Kidney (tissue), 14 donors: ENCODE results near the gene ELOA. TPM values are rescaled to one million over a fixed set of nuclear protein-coding genes. Genes with fewer than 3 reads are reported as not detected.
"Not testable (repeated sequence)": the region's sequence is repeated elsewhere in the genome, so short reads cannot be mapped to it uniquely, and the experiment has no call there.

ENCODE experiments used
- DNase-seq, 5 donors: peaks; one replicate each; pipeline ENCODE4 v3.0.0-alpha.2; 2013 to 2020
- FAIRE-seq: peaks from 2 replicates; lab custom pipeline; 2012; peaks lifted over from hg19 to GRCh38; lab: Jason Lieb, UNC
- H3K27ac ChIP-seq, 2 donors: one replicate each; pipeline ENCODE4 v1.7.0; 2013; ENCODE audit warnings: low read depth in 2 of 2, low read length in 2 of 2, inconsistent platforms in 1 of 2
- H3K27me3 ChIP-seq: one replicate; pipeline ENCODE4 v1.7.1; 2013; ENCODE audit warnings: low read length, inconsistent platforms; ENCODE audit not compliant: control insufficient read depth, insufficient read depth
- H3K36me3 ChIP-seq, 3 donors: one replicate each; pipeline versions ENCODE4 v1.7.0 to v1.7.1; 2013; ENCODE audit warnings: low read length in 3 of 3, control low read depth in 1 of 3, inconsistent platforms in 1 of 3; ENCODE audit not compliant: insufficient read depth in 3 of 3, control insufficient read depth in 2 of 3
- H3K4me1 ChIP-seq, 3 donors: one replicate each; pipeline versions ENCODE4 v1.7.0 to v1.7.1; 2013; ENCODE audit warnings: low read length in 3 of 3, inconsistent platforms in 1 of 3, low read depth in 1 of 3; ENCODE audit not compliant: control insufficient read depth in 2 of 3, insufficient read depth in 2 of 3
- H3K4me3 ChIP-seq, 3 donors: one replicate each; pipeline versions ENCODE4 v1.7.0 to v1.8.1; 2013; ENCODE audit warnings: low read length in 3 of 3, control low read depth in 1 of 3, inconsistent platforms in 1 of 3
- H3K9ac ChIP-seq, 3 donors: one replicate each; pipeline versions ENCODE4 v1.7.0 to v1.7.1; 2013; ENCODE audit warnings: low read length in 3 of 3, control low read depth in 1 of 3, inconsistent platforms in 1 of 3
- H3K9me3 ChIP-seq, 3 donors: one replicate each; pipeline versions ENCODE4 v1.7.0 to v1.7.1; 2013; ENCODE audit warnings: low read length in 3 of 3, control low read depth in 1 of 3, inconsistent platforms in 1 of 3; ENCODE audit not compliant: control insufficient read depth in 2 of 3, insufficient read depth in 1 of 3
- intact Hi-C: fragments of 100-400 bp; cut with DNase I; formaldehyde crosslinking; loops from one replicate; pipeline ENCODE4 v1.11.1; 2022
- polyA plus RNA-seq: library from polyadenylated mRNA; stranded (reverse); fragments of 350-450 nt; fragmentation: Illumina TruSeq; extraction: RNeasy Lipid Tissue Mini Kit (QIAGEN cat#74804); gene quantifications from one replicate; pipeline ENCODE4 v1.2.3, GENCODE V29; 2014; ENCODE audit warnings: low read depth, low replicate concordance; ENCODE audit not compliant: insufficient read depth
- total RNA-seq: library from RNA; stranded (reverse); fragmentation: NEBNext Ultra II Directional; extraction: Animal tissue kit (Norgen Biotek cat#: 25700); gene quantifications from one replicate; pipeline ENCODE4 v1.2.1, GENCODE V29; 2021
- TF ChIP-seq, protein P1 (sequence below): IDR thresholded peaks from 3 replicates; pipeline ENCODE4 v1.5.1; 2012; ENCODE audit warnings: mild to moderate bottlenecking, moderate library complexity, borderline replicate concordance; ENCODE audit not compliant: insufficient read depth; ENCODE audit errors: extremely low read depth
- donor health status: control.
- donor health status: control.
- donor health status: control.
- donor health status: control.
- donor health status: control.
- donor health status: DM: yes; HTN: yes; CAD: no.
- donor health status: Normal renal cell carcinoma (clear cell type).

The ELOA gene
- total and polyA plus RNA-seq, 2 donors from 2014 or later: 13.7 to 39.1 TPM

DNA sequence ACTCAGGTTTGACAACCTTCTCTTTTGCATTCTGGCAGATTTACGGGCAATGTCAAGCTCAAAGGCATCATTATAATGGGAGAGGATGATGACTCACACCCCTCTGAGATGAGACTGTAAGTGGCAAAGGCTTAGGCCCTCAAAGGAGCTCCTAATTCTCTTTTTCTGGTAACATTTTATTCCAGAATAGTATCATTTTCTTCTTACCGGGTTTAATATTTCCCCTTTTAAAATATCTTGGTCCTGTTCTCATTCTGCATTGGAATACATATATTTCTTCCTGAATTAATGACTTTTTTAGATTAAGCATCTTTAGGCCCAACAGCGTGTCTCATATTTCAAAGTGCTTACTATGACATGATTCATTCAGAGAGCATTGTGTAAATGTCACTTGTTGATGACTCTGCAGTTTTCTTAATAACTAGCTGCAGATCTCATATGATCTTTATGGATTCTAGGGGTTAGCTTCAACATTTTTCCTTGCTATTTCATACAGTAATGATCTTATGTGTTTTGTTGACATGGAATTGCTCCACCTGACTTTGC is 36.6 kb downstream of the ELOA start:
- H3K27me3 ChIP-seq: no peaks in the 10 kb centered on the region
- peak overlapping the region in 1 of 3 donors; percentile 86 for H3K4me3 ChIP-seq
- no peak overlapping the region for H3K27ac ChIP-seq
- no peaks in the 10 kb centered on the region for H3K9me3 ChIP-seq
- TF ChIP-seq, protein P1, sequence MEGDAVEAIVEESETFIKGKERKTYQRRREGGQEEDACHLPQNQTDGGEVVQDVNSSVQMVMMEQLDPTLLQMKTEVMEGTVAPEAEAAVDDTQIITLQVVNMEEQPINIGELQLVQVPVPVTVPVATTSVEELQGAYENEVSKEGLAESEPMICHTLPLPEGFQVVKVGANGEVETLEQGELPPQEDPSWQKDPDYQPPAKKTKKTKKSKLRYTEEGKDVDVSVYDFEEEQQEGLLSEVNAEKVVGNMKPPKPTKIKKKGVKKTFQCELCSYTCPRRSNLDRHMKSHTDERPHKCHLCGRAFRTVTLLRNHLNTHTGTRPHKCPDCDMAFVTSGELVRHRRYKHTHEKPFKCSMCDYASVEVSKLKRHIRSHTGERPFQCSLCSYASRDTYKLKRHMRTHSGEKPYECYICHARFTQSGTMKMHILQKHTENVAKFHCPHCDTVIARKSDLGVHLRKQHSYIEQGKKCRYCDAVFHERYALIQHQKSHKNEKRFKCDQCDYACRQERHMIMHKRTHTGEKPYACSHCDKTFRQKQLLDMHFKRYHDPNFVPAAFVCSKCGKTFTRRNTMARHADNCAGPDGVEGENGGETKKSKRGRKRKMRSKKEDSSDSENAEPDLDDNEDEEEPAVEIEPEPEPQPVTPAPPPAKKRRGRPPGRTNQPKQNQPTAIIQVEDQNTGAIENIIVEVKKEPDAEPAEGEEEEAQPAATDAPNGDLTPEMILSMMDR: no peak
- H3K9ac ChIP-seq: no peak overlapping the region
- intact Hi-C loops: no loop called here
- no peak for DNase-seq
- peaks cover 0 to 13% (median 11%) of the 10 kb centered on the region in 3 donors for H3K4me1 ChIP-seq
- no peak for FAIRE-seq
- H3K36me3 ChIP-seq: peaks cover 0 to 4% (median 2%) of the 10 kb centered on the region in 3 donors

GRCh38 chr1:23783141-23783540 is 39.9 kb downstream of the ELOA start:
- Histone ChIP-seq H3K4me1 (peaks cover 0 to 10% (median 7%) of the 10 kb centered on the region in 3 donors), H3K36me3 (peaks cover 7 to 27% (median 17%) of the 10 kb centered on the region in 3 donors)
- H3K9me3 ChIP-seq, intact Hi-C loops, DNase-seq, H3K27ac ChIP-seq, H3K4me3 ChIP-seq, H3K27me3 ChIP-seq, FAIRE-seq, H3K9ac ChIP-seq: not testable (repeated sequence)

GRCh38 chr1:23784846-23785245 is 41.6 kb downstream of the ELOA start:
- H3K9ac ChIP-seq: no peak overlapping the region
- no peak for FAIRE-seq
- H3K9me3 ChIP-seq: no peaks in the 10 kb centered on the region
- H3K27ac ChIP-seq: no peak overlapping the region
- no peaks in the 10 kb centered on the region for H3K4me1 ChIP-seq
- intact Hi-C loops: no loop called here
- H3K4me3 ChIP-seq: no peak overlapping the region
- peaks cover 7 to 27% (median 17%) of the 10 kb centered on the region in 3 donors for H3K36me3 ChIP-seq
- no peak for DNase-seq
- H3K27me3 ChIP-seq: no peaks in the 10 kb centered on the region
- TF ChIP-seq, protein P1: no peak

GRCh38 chr1:23787701-23788100 is 44.4 kb downstream of the ELOA start:
- intact Hi-C loops: no loop called here
- Histone ChIP-seq H3K27me3 (no peaks in the 10 kb centered on the region), H3K9me3 (no peaks in the 10 kb centered on the region), H3K4me3 (no peak overlapping the region), H3K4me1 (peaks cover 0 to 18% (median 5%) of the 10 kb centered on the region in 3 donors), H3K9ac (no peak overlapping the region), H3K36me3 (peaks cover 7 to 23% (median 15%) of the 10 kb centered on the region in 3 donors), H3K27ac (no peak overlapping the region)
- DNase-seq: no peak
- FAIRE-seq: no peak
- TF ChIP-seq, protein P1: no peak
